ENCODE results near the gene H6PD.

H6PD gene

DNA sequence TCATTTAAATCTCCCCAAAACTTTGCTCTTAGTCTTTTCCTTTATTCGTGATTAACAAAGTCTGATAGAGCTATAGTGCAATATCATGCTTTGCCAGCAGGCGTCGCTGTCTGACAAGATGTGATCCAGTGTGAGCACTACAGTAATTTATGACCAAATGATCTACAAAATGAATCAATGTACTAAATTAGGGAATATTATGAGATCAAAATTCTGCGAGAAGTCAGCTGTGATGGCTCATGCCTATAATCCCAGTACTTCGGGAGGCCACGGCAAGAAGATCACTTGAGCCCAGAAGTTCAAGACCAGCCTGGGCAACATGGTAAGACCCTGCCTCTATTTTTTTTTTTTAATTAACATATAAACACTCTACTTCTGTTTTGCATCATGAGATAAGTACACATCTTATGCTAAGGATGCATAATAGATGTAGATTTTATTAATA is 54.5 kb downstream of the H6PD start:
- in situ Hi-C loops (cut with HindIII; ENCODE audit: low sequenced_read_pairs): no loop called here

DNA sequence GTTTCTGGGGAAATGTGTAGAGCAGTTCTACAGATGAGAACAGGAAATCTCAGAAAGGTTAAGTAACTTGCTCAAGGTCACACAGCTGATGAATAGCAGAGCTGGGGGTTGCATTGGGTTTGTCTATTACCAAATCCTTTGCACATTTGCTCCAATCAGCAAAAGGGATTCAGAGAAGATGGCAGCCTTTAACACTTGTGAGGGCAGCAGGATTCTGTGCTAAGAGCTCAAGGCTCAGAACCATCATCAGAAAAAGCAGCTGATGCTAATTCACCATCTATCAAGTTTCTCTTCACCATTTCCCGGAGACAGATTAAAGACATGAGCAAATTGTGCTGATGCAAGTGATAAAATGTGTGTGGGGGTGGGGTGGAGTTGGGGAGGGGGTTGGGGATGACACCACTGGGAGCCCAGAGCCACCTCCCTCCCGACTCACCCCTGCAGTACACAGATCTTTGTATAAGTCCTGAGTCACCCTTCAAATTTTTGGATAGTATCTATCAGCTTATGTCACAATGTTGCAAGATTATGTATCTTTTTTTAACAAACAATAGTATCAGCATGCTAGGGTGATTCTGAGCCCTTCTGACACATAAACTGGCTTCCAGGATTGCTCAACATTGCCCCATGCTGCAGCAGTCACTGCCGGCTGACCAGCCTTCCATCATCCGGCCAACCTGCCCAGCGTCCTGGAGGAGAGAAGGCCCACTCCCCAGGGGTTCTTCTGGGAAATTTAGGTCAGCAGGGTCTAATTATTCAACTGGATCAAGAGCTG is 55.3 kb downstream of the H6PD start:
- TF ChIP-seq, protein P1, sequence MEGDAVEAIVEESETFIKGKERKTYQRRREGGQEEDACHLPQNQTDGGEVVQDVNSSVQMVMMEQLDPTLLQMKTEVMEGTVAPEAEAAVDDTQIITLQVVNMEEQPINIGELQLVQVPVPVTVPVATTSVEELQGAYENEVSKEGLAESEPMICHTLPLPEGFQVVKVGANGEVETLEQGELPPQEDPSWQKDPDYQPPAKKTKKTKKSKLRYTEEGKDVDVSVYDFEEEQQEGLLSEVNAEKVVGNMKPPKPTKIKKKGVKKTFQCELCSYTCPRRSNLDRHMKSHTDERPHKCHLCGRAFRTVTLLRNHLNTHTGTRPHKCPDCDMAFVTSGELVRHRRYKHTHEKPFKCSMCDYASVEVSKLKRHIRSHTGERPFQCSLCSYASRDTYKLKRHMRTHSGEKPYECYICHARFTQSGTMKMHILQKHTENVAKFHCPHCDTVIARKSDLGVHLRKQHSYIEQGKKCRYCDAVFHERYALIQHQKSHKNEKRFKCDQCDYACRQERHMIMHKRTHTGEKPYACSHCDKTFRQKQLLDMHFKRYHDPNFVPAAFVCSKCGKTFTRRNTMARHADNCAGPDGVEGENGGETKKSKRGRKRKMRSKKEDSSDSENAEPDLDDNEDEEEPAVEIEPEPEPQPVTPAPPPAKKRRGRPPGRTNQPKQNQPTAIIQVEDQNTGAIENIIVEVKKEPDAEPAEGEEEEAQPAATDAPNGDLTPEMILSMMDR (IDR thresholded peaks at IDR 0.05; ENCODE audit: low read depth, low read length): no peak
- in situ Hi-C loops (cut with HindIII; ENCODE audit: low sequenced_read_pairs): no loop called here
- H3K4me3 ChIP-seq (ENCODE audit: low read depth, low read length): no peak overlapping the region
- DNase-seq (ENCODE audit: low read depth, low spot score): peak; percentile 54

More for the DNA sequence above, 54.5 kb downstream of the H6PD start:
- peak; percentile 73 for DNase-seq (ENCODE audit: low read depth, low spot score)
- H3K4me3 ChIP-seq (ENCODE audit: low read depth, low read length): no peak overlapping the region
- TF ChIP-seq, protein P1 (IDR thresholded peaks at IDR 0.05; ENCODE audit: low read depth, low read length): peak; percentile 81

DNA sequence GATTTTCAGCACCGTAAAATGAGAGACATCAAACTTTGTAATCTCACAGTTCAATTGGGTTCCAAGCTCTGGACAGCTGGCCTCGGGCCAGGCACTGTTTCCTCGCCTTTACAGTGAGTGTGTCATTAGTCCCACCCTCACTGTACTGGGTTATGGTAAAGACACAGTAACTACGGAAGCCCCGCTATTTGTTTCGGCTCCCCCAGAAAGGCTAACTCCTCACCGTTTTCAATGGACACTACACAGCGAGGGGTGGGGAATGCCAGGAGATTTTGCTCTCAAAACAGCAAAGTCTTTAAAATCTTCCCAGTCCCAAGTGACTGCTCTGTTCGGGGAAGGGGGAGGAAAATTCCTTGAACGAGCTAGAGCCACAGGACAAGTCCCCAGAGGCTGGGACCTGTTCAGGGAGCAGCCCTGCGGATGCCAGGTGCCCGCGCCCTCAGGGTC is 57.4 kb downstream of the H6PD start:
- TF ChIP-seq, protein P1 (IDR thresholded peaks at IDR 0.05; ENCODE audit: low read depth, low read length): no peak
- in situ Hi-C loops (cut with HindIII; ENCODE audit: low sequenced_read_pairs): no loop called here
- peak; percentile 70 for DNase-seq (ENCODE audit: low read depth, low spot score)
- H3K4me3 ChIP-seq (ENCODE audit: low read depth, low read length): peak overlapping the region; percentile 55

DNA sequence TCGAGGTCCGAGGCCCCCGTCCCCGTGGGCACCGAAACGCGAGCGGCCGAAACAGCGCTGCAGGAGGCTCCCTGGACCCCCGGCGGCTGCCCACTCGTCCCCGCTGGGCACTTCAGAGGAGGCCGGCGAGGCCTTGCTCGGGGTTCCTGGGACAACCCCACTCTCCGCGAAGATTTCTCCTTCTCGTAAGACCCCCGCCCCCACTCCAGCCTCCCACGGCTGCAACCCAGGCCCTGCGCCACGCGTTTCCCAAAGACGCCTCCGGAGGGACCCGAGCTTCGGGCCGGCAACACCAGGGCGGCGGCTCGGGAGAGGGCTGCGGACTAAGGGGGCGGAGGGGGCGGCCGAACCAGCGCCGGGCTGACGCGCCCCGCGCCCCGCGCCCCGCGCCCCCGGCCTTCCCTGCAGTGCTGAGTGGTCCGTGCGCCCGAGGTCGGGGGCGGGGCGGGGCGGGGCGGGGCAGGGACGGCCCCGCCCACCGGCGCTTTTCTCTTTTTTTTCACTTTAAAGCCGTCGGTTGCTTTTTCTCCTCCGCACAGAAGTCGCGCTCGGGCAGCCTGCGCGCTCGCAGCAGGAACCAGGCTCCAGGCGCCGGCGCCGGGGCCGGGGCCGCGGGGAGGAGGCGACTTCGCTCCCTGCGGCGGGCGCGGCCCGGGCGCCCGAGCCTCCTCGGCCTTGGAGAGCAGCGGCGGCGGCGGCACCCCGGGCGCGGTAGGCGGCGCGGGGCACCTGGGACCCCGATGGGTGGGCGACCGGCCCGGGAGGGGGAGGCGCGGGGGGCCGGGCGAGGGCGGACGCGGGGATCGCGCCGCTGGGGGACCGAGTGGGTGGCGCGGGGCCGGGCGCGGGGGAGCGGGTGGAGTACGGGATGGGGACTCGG is 58.0 kb downstream of the H6PD start, which contains the start of gene SPSB1:
Gene SPSB1 (plus strand): TSS at position 534 of the 880 bp plus-strand sequence. CDS start 62,998 bp downstream, outside the sequence.
- peak within 1 kb of the TSS; percentile 95 for H3K4me3 ChIP-seq (ENCODE audit: low read depth, low read length)
- TF ChIP-seq, protein P1 (IDR thresholded peaks at IDR 0.05; ENCODE audit: low read depth, low read length): peak; percentile 8
- in situ Hi-C loops (cut with HindIII; ENCODE audit: low sequenced_read_pairs): no loop called here
- DNase-seq (ENCODE audit: low read depth, low spot score): peak; percentile 84

DNA sequence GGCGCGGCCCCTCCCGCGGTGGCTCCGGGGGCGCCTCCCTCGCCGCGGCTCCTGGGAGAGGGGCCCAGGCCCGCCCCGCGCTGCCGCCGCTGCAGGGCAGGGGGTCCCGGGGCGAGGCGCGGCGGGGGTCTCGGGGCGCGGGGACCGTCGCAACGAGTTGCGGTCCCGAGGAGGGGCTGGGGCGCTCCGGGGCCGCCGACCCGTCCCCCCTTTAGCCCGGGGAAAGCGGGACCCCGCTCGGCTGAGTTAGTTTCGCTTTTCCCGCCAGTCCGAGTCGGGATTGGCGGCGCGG is 58.6 kb downstream of the H6PD start:
- peak overlapping the region; percentile 95 for H3K4me3 ChIP-seq (ENCODE audit: low read depth, low read length)
- TF ChIP-seq, protein P1 (IDR thresholded peaks at IDR 0.05; ENCODE audit: low read depth, low read length): no peak
- in situ Hi-C loops (cut with HindIII; ENCODE audit: low sequenced_read_pairs): no loop called here
- DNase-seq (ENCODE audit: low read depth, low spot score): no peak

DNA sequence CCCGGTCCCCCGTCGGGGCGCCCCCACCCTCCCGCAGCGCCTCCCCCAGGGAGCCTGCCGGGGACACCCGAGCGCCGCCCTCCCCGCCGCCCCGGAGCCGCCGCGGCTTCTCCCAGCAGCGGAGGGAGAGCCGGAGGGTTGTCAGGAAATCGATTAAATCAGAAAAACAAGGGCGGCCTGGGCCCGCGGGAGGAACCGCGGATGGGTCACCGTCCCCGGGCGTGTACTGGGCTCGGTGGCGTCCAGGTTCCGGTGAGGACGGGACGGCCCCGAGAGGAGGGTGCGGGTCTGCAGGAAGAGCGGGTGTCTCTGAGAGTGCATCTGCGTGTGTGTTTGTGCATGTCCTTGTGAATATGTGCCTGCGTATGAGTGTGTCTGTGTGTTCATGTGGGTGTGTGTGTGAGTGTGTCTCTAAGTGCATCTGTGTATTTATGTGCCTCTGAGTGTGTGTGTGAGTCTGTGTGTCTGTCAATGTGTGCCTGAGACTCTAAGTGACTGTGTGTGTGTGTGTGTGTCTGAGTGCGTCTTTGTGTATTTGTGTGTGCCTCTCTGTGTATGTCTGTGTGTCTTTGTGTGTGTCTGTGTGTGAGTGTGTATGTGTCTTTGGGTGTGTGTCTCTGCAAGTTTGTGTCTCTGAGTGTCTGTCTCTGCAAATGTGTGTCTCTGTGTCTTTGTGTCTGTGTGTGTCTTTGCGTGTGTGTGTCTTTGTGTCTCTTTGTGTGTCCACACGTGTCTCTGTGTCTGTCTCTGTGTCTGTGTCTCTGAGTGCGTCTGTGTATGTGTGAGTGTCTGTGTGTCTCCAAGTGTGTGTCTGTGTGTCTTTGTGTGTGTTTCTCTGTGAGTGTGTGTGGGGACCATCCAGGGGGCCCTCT is 59.2 kb downstream of the H6PD start:
- TF ChIP-seq, protein P1 (IDR thresholded peaks at IDR 0.05; ENCODE audit: low read depth, low read length): no peak
- in situ Hi-C loops (cut with HindIII; ENCODE audit: low sequenced_read_pairs): no loop called here
- H3K4me3 ChIP-seq (ENCODE audit: low read depth, low read length): peak overlapping the region; percentile 95
- no peak for DNase-seq (ENCODE audit: low read depth, low spot score)
